Activated CD8-positive, alpha-beta T cell treated with anti-CD3 and anti-CD28 coated beads for 36 hours (primary cell): ENCODE data around the gene KIF2A. TPM values are rescaled to one million over a fixed set of nuclear protein-coding genes. Genes with fewer than 3 reads are reported as not detected.
"Not testable (repeated sequence)": the region's sequence is repeated elsewhere in the genome, so short reads cannot be mapped to it uniquely, and the experiment has no call there.

Experiments used
- ATAC-seq: fragments of 200-7000 bp; cut with Tn5 transposase; one replicate; pipeline ENCODE4 v1.10.0; 2021; ENCODE audit warnings: mild to moderate bottlenecking, moderate library complexity
- CTCF ChIA-PET: fragments of 350-600 bp; sonication (Branson Sonifier 250); formaldehyde crosslinking; loops from one replicate; lab custom pipeline; 2021; ENCODE audit warnings: antibody characterized with exemption; lab: Charles Lee
- POLR2A ChIA-PET: fragments of 350-600 bp; sonication (Branson Sonifier 250); formaldehyde crosslinking; loops from one replicate; lab custom pipeline; 2021; ENCODE audit warnings: antibody characterized with exemption; lab: Charles Lee
- DNase-seq: peaks from one replicate; pipeline ENCODE4 v3.0.0-alpha.2; 2020
- H3K27ac Mint-ChIP-seq: one replicate; pipeline ENCODE4 v1.8.0; 2021; ENCODE audit warnings: mild to moderate bottlenecking, mixed read lengths
- H3K27me3 Mint-ChIP-seq: one replicate; pipeline ENCODE4 v1.8.0; 2021; ENCODE audit warnings: mixed read lengths
- H3K36me3 Mint-ChIP-seq: one replicate; pipeline ENCODE4 v1.8.0; 2021; ENCODE audit warnings: low read depth, mixed read lengths
- H3K4me1 Mint-ChIP-seq: one replicate; pipeline ENCODE4 v1.8.0; 2021; ENCODE audit warnings: low read depth, mixed read lengths
- H3K4me3 Mint-ChIP-seq: one replicate; pipeline ENCODE4 v1.8.0; 2021; ENCODE audit warnings: mild to moderate bottlenecking, moderate library complexity, mixed read lengths
- H3K9me3 Mint-ChIP-seq: one replicate; pipeline ENCODE4 v1.8.0; 2021; ENCODE audit warnings: mixed read lengths
- intact Hi-C: fragments of 100-400 bp; cut with micrococcal nuclease; formaldehyde crosslinking; loops from one replicate; pipeline ENCODE4 v1.10.0; 2022
- total RNA-seq, 2 experiments: library from RNA; stranded (reverse); gene quantifications; one replicate each; pipeline ENCODE4 v1.2.3, GENCODE V29; 2021
- TF ChIP-seq, protein P1 (sequence below): fragments of 200-600 bp; IDR thresholded peaks from one replicate; pipeline ENCODE4 v1.8.0; 2022; ENCODE audit warnings: antibody characterized with exemption, mild to moderate bottlenecking

KIF2A gene
- total RNA-seq, 2 experiments from 2014 or later: 251 to 257 TPM

GRCh38 chr5:62289813-62290212 is 16.2 kb upstream of the KIF2A start:
- TF ChIP-seq, protein P1, sequence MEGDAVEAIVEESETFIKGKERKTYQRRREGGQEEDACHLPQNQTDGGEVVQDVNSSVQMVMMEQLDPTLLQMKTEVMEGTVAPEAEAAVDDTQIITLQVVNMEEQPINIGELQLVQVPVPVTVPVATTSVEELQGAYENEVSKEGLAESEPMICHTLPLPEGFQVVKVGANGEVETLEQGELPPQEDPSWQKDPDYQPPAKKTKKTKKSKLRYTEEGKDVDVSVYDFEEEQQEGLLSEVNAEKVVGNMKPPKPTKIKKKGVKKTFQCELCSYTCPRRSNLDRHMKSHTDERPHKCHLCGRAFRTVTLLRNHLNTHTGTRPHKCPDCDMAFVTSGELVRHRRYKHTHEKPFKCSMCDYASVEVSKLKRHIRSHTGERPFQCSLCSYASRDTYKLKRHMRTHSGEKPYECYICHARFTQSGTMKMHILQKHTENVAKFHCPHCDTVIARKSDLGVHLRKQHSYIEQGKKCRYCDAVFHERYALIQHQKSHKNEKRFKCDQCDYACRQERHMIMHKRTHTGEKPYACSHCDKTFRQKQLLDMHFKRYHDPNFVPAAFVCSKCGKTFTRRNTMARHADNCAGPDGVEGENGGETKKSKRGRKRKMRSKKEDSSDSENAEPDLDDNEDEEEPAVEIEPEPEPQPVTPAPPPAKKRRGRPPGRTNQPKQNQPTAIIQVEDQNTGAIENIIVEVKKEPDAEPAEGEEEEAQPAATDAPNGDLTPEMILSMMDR: no peak
- Mint-ChIP-seq H3K27ac (peak overlapping the region; percentile 95), H3K4me1 (peaks cover 79% of the 10 kb centered on the region), H3K9me3 (peaks cover 24% of the 10 kb centered on the region), H3K27me3 (no peaks in the 10 kb centered on the region), H3K4me3 (no peak overlapping the region), H3K36me3 (peaks cover 49% of the 10 kb centered on the region)
- DNase-seq (no peak), ATAC-seq (no peak)
- intact Hi-C loops: loop anchor here (10.0 kb wide), 1 partner anchor 55 kb away; no protein-coding TSS in a partner anchor
- ChIA-PET POLR2A (interaction anchor here (0.7 to 3.5 kb wide), 4 partner anchors 13 to 1158 kb away, joined by 3 to 19 read pairs (median 8); partner anchors contain the start of gene KIF2A), CTCF (interaction anchor here (0.9 to 1.2 kb wide), 3 partner anchors 12 to 66 kb away, joined by 3 to 7 read pairs (median 3); partner anchors contain the start of gene KIF2A)

GRCh38 chr5:62291829-62292228 is 14.2 kb upstream of the KIF2A start:
- peak; percentile 90 for DNase-seq
- H3K36me3 Mint-ChIP-seq: peaks cover 49% of the 10 kb centered on the region
- intact Hi-C loops, H3K27me3 Mint-ChIP-seq, ATAC-seq: not testable (repeated sequence)
- H3K4me3 Mint-ChIP-seq: peak overlapping the region; percentile 31
- H3K9me3 Mint-ChIP-seq: peaks cover 21% of the 10 kb centered on the region
- ChIA-PET CTCF (interaction anchor here (0.6 to 2.5 kb wide), 7 partner anchors 8 to 67 kb away, joined by 3 to 10 read pairs (median 5); partner anchors contain the start of gene KIF2A), POLR2A (interaction anchor here (1.0 to 1.5 kb wide), 2 partner anchors 11 to 14 kb away, joined by 4 to 5 read pairs; partner anchors contain the start of gene KIF2A)
- peaks cover 75% of the 10 kb centered on the region for H3K4me1 Mint-ChIP-seq
- peak overlapping the region; percentile 86 for H3K27ac Mint-ChIP-seq
- TF ChIP-seq, protein P1: peak; percentile 14

GRCh38 chr5:62296998-62297397 is 9.0 kb upstream of the KIF2A start:
- Mint-ChIP-seq H3K9me3 (peaks cover 11% of the 10 kb centered on the region), H3K4me3 (peak overlapping the region; percentile 2), H3K27ac (peak overlapping the region; percentile 77), H3K4me1 (peaks cover 67% of the 10 kb centered on the region), H3K36me3 (peaks cover 24% of the 10 kb centered on the region), H3K27me3 (no peaks in the 10 kb centered on the region)
- intact Hi-C loops: no loop called here
- POLR2A ChIA-PET: interaction anchor here (0.9 to 4.7 kb wide), 8 partner anchors 9 to 106 kb away, joined by 3 to 24 read pairs (median 4); partner anchors contain the start of genes DIMT1 and KIF2A
- TF ChIP-seq, protein P1: no peak
- CTCF ChIA-PET: interaction anchor here (0.8 to 2.8 kb wide), 7 partner anchors 9 to 72 kb away, joined by 3 to 18 read pairs (median 7); partner anchors contain the start of gene KIF2A
- peak; percentile 45 for DNase-seq
- peak; percentile 64 for ATAC-seq

- DNase-seq (no peak), ATAC-seq (no peak)
- TF ChIP-seq, protein P1: no peak
- peaks cover 5% of the 10 kb centered on the region for H3K9me3 Mint-ChIP-seq
- H3K4me3 Mint-ChIP-seq: no peak overlapping the region
- ChIA-PET POLR2A (interaction anchor here (0.7 to 4.7 kb wide), 4 partner anchors 11 to 105 kb away, joined by 3 to 21 read pairs (median 5); partner anchors contain the start of gene DIMT1), CTCF (interaction anchor here (1.1 to 2.8 kb wide), 5 partner anchors 9 to 73 kb away, joined by 3 to 18 read pairs (median 7); no protein-coding TSS in a partner anchor)
- no peaks in the 10 kb centered on the region for H3K27me3 Mint-ChIP-seq
- peaks cover 13% of the 10 kb centered on the region for H3K36me3 Mint-ChIP-seq
- intact Hi-C loops: no loop called here
- no peak overlapping the region for H3K27ac Mint-ChIP-seq
- peaks cover 62% of the 10 kb centered on the region for H3K4me1 Mint-ChIP-seq
Observed at GRCh38 chr5:62298118-62298517, 7.9 kb upstream of the KIF2A start.

- intact Hi-C loops: no loop called here
- Mint-ChIP-seq H3K4me1 (peaks cover 64% of the 10 kb centered on the region), H3K9me3 (peaks cover 2% of the 10 kb centered on the region), H3K27me3 (no peaks in the 10 kb centered on the region), H3K27ac (peak overlapping the region; percentile 85), H3K4me3 (no peak overlapping the region), H3K36me3 (peaks cover 10% of the 10 kb centered on the region)
- DNase-seq (no peak), ATAC-seq (no peak)
- TF ChIP-seq, protein P1: no peak
- CTCF ChIA-PET: interaction anchor here (0.9 to 1.1 kb wide), 2 partner anchors 7 to 17 kb away, joined by 3 to 4 read pairs; no protein-coding TSS in a partner anchor
- POLR2A ChIA-PET: interaction anchor here (1.0 to 4.7 kb wide), 2 partner anchors 12 to 14 kb away, joined by 5 to 21 read pairs; no protein-coding TSS in a partner anchor
Observed at GRCh38 chr5:62299101-62299500, 6.9 kb upstream of the KIF2A start.
